Gastroesophageal sphincter (tissue), 4 donors: ENCODE measurements around the gene STAT5A. TPM values are rescaled to one million over a fixed set of nuclear protein-coding genes. Genes with fewer than 3 reads are reported as not detected.

Source experiments
- ATAC-seq: fragments of 150-250 bp; one replicate; pipeline ENCODE4 v1.9.1; 2016; ENCODE audit warnings: mild to moderate bottlenecking, moderate library complexity
- H3K27ac ChIP-seq, 4 donors: fragments of 200-600 bp; sonication (generic) in 3 of 4; 1 replicate in 3 of 4; 2 replicates in 1 of 4; pipeline ENCODE4 v1.5.1; 2016 to 2019
- H3K27me3 ChIP-seq: fragments of 200-600 bp; sonication (generic); one replicate; pipeline ENCODE4 v1.5.1; 2019
- H3K36me3 ChIP-seq, 2 donors: fragments of 200-600 bp; sonication (generic); one replicate each; pipeline ENCODE4 v1.5.1; 2019; ENCODE audit warnings: control low read depth in 1 of 2
- H3K4me1 ChIP-seq, 3 donors: fragments of 200-600 bp; sonication (generic); 1 replicate in 2 of 3; 2 replicates in 1 of 3; pipeline ENCODE4 v1.5.1; 2016 to 2019; ENCODE audit warnings: control low read depth in 2 of 3
- H3K4me3 ChIP-seq, 2 donors: fragments of 200-600 bp; sonication (generic); one replicate each; pipeline ENCODE4 v1.5.1; 2019; ENCODE audit warnings: mild to moderate bottlenecking in 1 of 2, moderate library complexity in 1 of 2
- H3K9me3 ChIP-seq, 3 donors: fragments of 200-600 bp; sonication (generic); one replicate each; pipeline ENCODE4 v1.5.1; 2017 to 2019; ENCODE audit warnings: control low read depth in 2 of 3
- EP300 ChIP-seq: sonication (generic); formaldehyde crosslinking; IDR thresholded peaks from one replicate; pipeline ENCODE4 v1.6.1; 2017; ENCODE audit warnings: antibody characterized with exemption, mild to moderate bottlenecking
- POLR2A ChIP-seq, 2 donors: fragments of 450-650 bp; IDR thresholded peaks; one replicate each; pipeline ENCODE4 v1.6.1; 2017; ENCODE audit warnings: antibody characterized with exemption in 2 of 2, mild to moderate bottlenecking in 2 of 2, moderate library complexity in 1 of 2
- POLR2AphosphoS5 ChIP-seq: sonication (generic); formaldehyde crosslinking; IDR thresholded peaks from one replicate; pipeline ENCODE4 v1.6.1; 2017; ENCODE audit warnings: antibody characterized with exemption
- WGBS, 2 donors: methylation state at CpG; one replicate each; pipeline ENCODE4 v1.1.5; 2018; ENCODE audit warnings: low coverage in 1 of 2; 5-methylcytosine and 5-hydroxymethylcytosine counted together
- total RNA-seq, 4 donors: library from RNA; depleted of rRNA; stranded (reverse); fragments of >200 nt; gene quantifications; one replicate each; pipeline ENCODE4 v1.1.0, GENCODE V29; 2016
- TF ChIP-seq, protein P1 (sequence below), 4 experiments: fragments of 200-600 bp in 2 of 4; fragments of 450-650 bp in 2 of 4; sonication (generic) in 1 of 4; IDR thresholded peaks; one replicate each; pipeline ENCODE4 v1.5.1; 2017 to 2019; ENCODE audit warnings: antibody characterized with exemption in 4 of 4, mild to moderate bottlenecking in 2 of 4, moderate library complexity in 2 of 4

STAT5A gene
- total RNA-seq, 4 donors from 2014 or later = 61.8 to 80.8 (median 71.4) TPM

DNA sequence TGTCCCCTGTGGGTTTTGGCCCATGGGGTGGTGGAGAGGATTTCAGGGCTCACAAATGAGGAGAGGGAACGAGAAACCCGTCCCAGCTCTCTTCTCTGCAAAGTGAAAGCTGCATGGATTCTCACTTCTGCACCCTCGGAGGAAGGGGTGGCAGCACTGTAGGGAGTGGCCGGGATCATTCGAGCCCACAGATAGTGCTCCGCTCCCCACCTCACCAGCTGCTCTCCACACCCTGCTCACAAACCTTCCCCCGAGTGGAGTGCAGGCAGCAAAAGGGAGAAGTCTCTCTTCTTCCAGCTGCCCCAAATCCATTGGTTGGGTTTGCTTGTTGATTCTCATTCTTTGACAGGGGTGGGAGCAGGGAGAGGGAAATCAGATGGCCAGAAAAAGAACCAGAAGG lies 20.1 kb downstream of the STAT5A start:
- Histone ChIP-seq H3K27ac (peak overlapping the region in 3 of 4 donors; percentile 33 to 93 (median 89)), H3K27me3 (no peaks in the 10 kb centered on the region), H3K36me3 (peaks cover 0 to 82% of the 10 kb centered on the region in 2 donors), H3K9me3 (no peaks in the 10 kb centered on the region), H3K4me3 (no peak overlapping the region), H3K4me1 (peaks cover 0 to 45% (median 20%) of the 10 kb centered on the region in 3 donors)
- TF ChIP-seq, protein P1, sequence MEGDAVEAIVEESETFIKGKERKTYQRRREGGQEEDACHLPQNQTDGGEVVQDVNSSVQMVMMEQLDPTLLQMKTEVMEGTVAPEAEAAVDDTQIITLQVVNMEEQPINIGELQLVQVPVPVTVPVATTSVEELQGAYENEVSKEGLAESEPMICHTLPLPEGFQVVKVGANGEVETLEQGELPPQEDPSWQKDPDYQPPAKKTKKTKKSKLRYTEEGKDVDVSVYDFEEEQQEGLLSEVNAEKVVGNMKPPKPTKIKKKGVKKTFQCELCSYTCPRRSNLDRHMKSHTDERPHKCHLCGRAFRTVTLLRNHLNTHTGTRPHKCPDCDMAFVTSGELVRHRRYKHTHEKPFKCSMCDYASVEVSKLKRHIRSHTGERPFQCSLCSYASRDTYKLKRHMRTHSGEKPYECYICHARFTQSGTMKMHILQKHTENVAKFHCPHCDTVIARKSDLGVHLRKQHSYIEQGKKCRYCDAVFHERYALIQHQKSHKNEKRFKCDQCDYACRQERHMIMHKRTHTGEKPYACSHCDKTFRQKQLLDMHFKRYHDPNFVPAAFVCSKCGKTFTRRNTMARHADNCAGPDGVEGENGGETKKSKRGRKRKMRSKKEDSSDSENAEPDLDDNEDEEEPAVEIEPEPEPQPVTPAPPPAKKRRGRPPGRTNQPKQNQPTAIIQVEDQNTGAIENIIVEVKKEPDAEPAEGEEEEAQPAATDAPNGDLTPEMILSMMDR (IDR thresholded peaks at IDR 0.05) = no peak
- 57% methylated on average over 3 of the region's 7 CpGs; no CpG with 5 or more reads in 1 of the 2 donors for WGBS, 2 donors
- no peak for ATAC-seq

DNA sequence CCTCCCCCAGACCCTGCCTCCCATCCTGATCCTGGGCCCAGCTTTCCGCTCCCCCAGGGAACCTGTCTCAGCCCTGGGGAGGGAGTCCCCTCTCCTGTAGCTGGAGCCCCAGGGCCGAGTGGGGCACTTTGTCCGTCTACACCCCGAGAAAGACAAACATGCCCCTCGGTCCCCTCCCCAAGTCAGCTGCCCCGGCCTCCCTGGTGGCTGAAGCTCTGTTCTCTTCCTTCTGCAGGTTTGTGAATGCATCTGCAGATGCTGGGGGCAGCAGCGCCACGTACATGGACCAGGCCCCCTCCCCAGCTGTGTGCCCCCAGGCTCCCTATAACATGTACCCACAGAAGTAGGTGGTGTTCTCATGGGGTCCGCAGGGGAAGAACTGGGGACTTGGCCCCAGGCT lies 20.8 kb downstream of the STAT5A start:
- no peaks in the 10 kb centered on the region for H3K9me3 ChIP-seq
- no peaks in the 10 kb centered on the region for H3K27me3 ChIP-seq
- H3K4me1 ChIP-seq = peaks cover 0 to 52% (median 20%) of the 10 kb centered on the region in 3 donors
- H3K27ac ChIP-seq = peak overlapping the region in 3 of 4 donors; percentile 33 to 93 (median 89)
- ATAC-seq = no peak
- H3K36me3 ChIP-seq = peaks cover 0 to 82% of the 10 kb centered on the region in 2 donors
- WGBS, 2 donors = 73 to 100% methylated on average over 3 to 4 of the region's 9 CpGs
- no peak for TF ChIP-seq POLR2AphosphoS5
- TF ChIP-seq EP300 = no peak
- TF ChIP-seq POLR2A (IDR thresholded peaks at IDR 0.05) = no peak
- TF ChIP-seq, protein P1 (IDR thresholded peaks at IDR 0.05) = no peak
- no peak overlapping the region for H3K4me3 ChIP-seq

DNA sequence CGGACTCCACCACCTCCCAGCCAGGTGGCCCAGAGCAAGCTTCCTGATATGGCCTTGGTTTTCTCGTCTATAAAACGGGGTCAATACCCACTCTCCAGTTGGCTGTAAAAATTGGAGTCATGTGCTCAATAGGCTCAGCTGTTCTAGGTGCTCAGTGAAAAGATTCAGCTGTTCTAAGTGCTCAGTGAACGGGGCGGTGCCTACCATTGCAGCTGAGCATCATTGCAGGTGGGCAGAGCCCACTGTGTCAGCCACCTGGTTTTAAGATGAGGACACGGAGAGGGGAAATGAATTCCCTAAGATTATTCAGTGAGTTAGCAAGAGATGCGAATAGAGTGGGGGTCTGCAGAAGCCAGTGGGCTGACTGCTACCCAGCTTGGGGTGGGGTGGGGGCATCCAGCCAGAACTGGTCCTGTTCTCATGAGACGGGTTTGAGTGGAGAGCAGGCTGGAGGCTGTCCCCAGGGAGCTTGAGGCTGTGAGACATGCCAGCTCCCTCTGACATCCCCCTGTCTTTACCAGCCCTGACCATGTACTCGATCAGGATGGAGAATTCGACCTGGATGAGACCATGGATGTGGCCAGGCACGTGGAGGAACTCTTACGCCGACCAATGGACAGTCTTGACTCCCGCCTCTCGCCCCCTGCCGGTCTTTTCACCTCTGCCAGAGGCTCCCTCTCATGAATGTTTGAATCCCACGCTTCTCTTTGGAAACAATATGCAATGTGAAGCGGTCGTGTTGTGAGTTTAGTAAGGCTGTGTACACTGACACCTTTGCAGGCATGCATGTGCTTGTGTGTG lies 21.9 kb downstream of the STAT5A start:
- ATAC-seq = no peak
- 68 to 77% methylated on average over 12 to 13 of the region's 19 CpGs for WGBS, 2 donors
- Histone ChIP-seq H3K4me3 (no peak overlapping the region), H3K4me1 (peaks cover 0 to 63% (median 20%) of the 10 kb centered on the region in 3 donors), H3K27ac (peak overlapping the region in 3 of 4 donors; percentile 87 to 93 (median 89)), H3K27me3 (no peaks in the 10 kb centered on the region), H3K36me3 (peaks cover 0 to 82% of the 10 kb centered on the region in 2 donors), H3K9me3 (no peaks in the 10 kb centered on the region)
- TF ChIP-seq, protein P1 (IDR thresholded peaks at IDR 0.05) = no peak
- TF ChIP-seq EP300 (no peak), POLR2AphosphoS5 (peak; percentile 4)

DNA sequence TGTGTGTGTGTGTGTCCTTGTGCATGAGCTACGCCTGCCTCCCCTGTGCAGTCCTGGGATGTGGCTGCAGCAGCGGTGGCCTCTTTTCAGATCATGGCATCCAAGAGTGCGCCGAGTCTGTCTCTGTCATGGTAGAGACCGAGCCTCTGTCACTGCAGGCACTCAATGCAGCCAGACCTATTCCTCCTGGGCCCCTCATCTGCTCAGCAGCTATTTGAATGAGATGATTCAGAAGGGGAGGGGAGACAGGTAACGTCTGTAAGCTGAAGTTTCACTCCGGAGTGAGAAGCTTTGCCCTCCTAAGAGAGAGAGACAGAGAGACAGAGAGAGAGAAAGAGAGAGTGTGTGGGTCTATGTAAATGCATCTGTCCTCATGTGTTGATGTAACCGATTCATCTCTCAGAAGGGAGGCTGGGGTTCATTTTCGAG lies 22.5 kb downstream of the STAT5A start:
- H3K27ac ChIP-seq = peak overlapping the region; percentile 48 to 93 (median 88)
- 0 to 23% methylated on average over 1 to 3 of the region's 9 CpGs for WGBS, 2 donors
- no peak for ATAC-seq

More for the DNA sequence above, 22.5 kb downstream of the STAT5A start:
- peaks cover 0 to 65% (median 20%) of the 10 kb centered on the region in 3 donors for H3K4me1 ChIP-seq
- TF ChIP-seq POLR2AphosphoS5 (no peak), POLR2A (IDR thresholded peaks at IDR 0.05) (no peak)
- TF ChIP-seq, protein P1 (IDR thresholded peaks at IDR 0.05) = no peak
- no peak overlapping the region for H3K4me3 ChIP-seq
- H3K9me3 ChIP-seq = no peaks in the 10 kb centered on the region
- H3K36me3 ChIP-seq = peaks cover 0 to 82% of the 10 kb centered on the region in 2 donors
- H3K27me3 ChIP-seq = no peaks in the 10 kb centered on the region
